HG02763 (cell line): ENCODE measurements around the gene SNN.

ENCODE experiments used
- ATAC-seq: cut with Tn5 transposase; IDR thresholded peaks from one replicate; pipeline ENCODE4 v1.9.1; 2021; ENCODE audit warnings: mild to moderate bottlenecking, moderate library complexity; ENCODE audit not compliant: unreplicated experiment

SNN gene

GRCh38 chr16:11726008-11726407, 57.8 kb downstream of the SNN start:
- ATAC-seq: no peak

GRCh38 chr16:11727796-11728543, 59.7 kb downstream of the SNN start:
- no peak for ATAC-seq
